Measurements from ENCODE around the gene C5orf58. TPM values are rescaled to one million over a fixed set of nuclear protein-coding genes. Genes with fewer than 3 reads are reported as not detected.

The C5orf58 gene
- total RNA-seq, 1 donor from 2014 or later: not detected

GRCh38 chr5:170262061-170263045 is 29.6 kb downstream of the C5orf58 start:
- DNase-seq (ENCODE audit: low spot score): no peak
- Histone ChIP-seq H3K27me3 (no peaks in the 10 kb centered on the region), H3K9me3 (ENCODE audit: low read depth) (no peaks in the 10 kb centered on the region), H3K79me2 (ENCODE audit: low read depth) (no peaks in the 10 kb centered on the region), H3K36me3 (no peaks in the 10 kb centered on the region), H3K27ac (no peak overlapping the region), H2AFZ (replicated peaks) (no peak overlapping the region), H3K4me3 (no peak overlapping the region), H4K20me1 (ENCODE audit: low read depth) (no peaks in the 10 kb centered on the region), H3K4me1 (peaks cover 52% of the 10 kb centered on the region), H3F3A (ENCODE audit: low read depth) (peaks cover 28% of the 10 kb centered on the region), H3K9ac (no peak overlapping the region), H3K4me2 (peak overlapping the region; percentile 9)
- H3K27ac Mint-ChIP-seq: peak overlapping the region; percentile 21
- TF ChIP-seq EZH2phosphoT487 (IDR thresholded peaks at IDR 0.05): no peak
- TF ChIP-seq CTCF (IDR thresholded peaks at IDR 0.05): no peak
- TF ChIP-seq EZH2 (IDR thresholded peaks at IDR 0.05): no peak
- H3K36me3 Mint-ChIP-seq: no peaks in the 10 kb centered on the region
- H3K4me1 Mint-ChIP-seq: peaks cover 55% of the 10 kb centered on the region
- no peaks in the 10 kb centered on the region for H3K9me3 Mint-ChIP-seq
- no peak overlapping the region for H3K4me3 Mint-ChIP-seq
- H3K27me3 Mint-ChIP-seq (ENCODE audit: insufficient read depth, low read depth): peaks cover 10% of the 10 kb centered on the region

GRCh38 chr5:170263906-170264305 is 31.1 kb downstream of the C5orf58 start:
- Histone ChIP-seq H3K79me2 (ENCODE audit: low read depth) (no peaks in the 10 kb centered on the region), H3K9me3 (ENCODE audit: low read depth) (no peaks in the 10 kb centered on the region), H3K36me3 (no peaks in the 10 kb centered on the region), H2AFZ (replicated peaks) (no peak overlapping the region), H3K27ac (no peak overlapping the region), H3K4me3 (no peak overlapping the region), H3K27me3 (no peaks in the 10 kb centered on the region), H3K9ac (no peak overlapping the region), H4K20me1 (ENCODE audit: low read depth) (no peaks in the 10 kb centered on the region), H3F3A (ENCODE audit: low read depth) (peaks cover 29% of the 10 kb centered on the region), H3K4me2 (peak overlapping the region; percentile 29), H3K4me1 (peaks cover 60% of the 10 kb centered on the region)
- H3K36me3 Mint-ChIP-seq: no peaks in the 10 kb centered on the region
- peaks cover 58% of the 10 kb centered on the region for H3K4me1 Mint-ChIP-seq
- TF ChIP-seq EZH2 (IDR thresholded peaks at IDR 0.05) (no peak), EZH2phosphoT487 (IDR thresholded peaks at IDR 0.05) (no peak), CTCF (IDR thresholded peaks at IDR 0.05) (no peak)
- DNase-seq (ENCODE audit: low spot score): no peak
- H3K9me3 Mint-ChIP-seq: no peaks in the 10 kb centered on the region
- no peak overlapping the region for H3K27ac Mint-ChIP-seq
- peaks cover 10% of the 10 kb centered on the region for H3K27me3 Mint-ChIP-seq (ENCODE audit: insufficient read depth, low read depth)
- H3K4me3 Mint-ChIP-seq: no peak overlapping the region

DNA sequence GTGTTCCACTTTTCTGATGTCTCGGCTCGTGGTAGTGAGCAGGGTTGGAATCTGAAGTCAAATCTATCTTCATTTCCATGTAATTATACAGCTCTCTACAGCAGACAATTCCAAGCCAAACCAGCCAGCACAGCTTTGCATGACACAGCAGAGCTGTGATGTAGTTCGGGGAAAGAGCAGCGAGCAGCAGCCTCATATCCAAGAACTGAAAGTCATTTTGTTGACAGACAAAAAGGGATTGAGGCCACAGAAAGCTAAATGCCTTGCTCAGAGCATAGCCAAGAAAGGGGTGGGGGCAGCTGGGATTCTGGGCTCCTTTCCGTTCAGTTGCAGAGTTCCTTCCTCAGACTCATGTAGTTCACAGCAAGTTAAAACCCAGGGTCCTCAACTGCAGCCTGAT is 32.7 kb downstream of the C5orf58 start:
- Histone ChIP-seq H4K20me1 (ENCODE audit: low read depth) (no peaks in the 10 kb centered on the region), H3K79me2 (ENCODE audit: low read depth) (no peaks in the 10 kb centered on the region), H3K27ac (no peak overlapping the region), H3K4me3 (no peak overlapping the region), H3K27me3 (no peaks in the 10 kb centered on the region), H3K36me3 (no peaks in the 10 kb centered on the region), H3K9me3 (ENCODE audit: low read depth) (no peaks in the 10 kb centered on the region), H3K4me1 (peaks cover 60% of the 10 kb centered on the region), H2AFZ (replicated peaks) (peak overlapping the region; percentile 7), H3K4me2 (peak overlapping the region; percentile 23), H3K9ac (no peak overlapping the region), H3F3A (ENCODE audit: low read depth) (peaks cover 29% of the 10 kb centered on the region)
- no peaks in the 10 kb centered on the region for H3K36me3 Mint-ChIP-seq
- DNase-seq (ENCODE audit: low spot score): peak; percentile 39
- no peak overlapping the region for H3K4me3 Mint-ChIP-seq
- TF ChIP-seq CTCF (IDR thresholded peaks at IDR 0.05) (no peak), EZH2phosphoT487 (IDR thresholded peaks at IDR 0.05) (no peak), EZH2 (IDR thresholded peaks at IDR 0.05) (no peak)
- no peak overlapping the region for H3K27ac Mint-ChIP-seq
- H3K27me3 Mint-ChIP-seq (ENCODE audit: insufficient read depth, low read depth): peaks cover 14% of the 10 kb centered on the region
- H3K9me3 Mint-ChIP-seq: no peaks in the 10 kb centered on the region
- peaks cover 59% of the 10 kb centered on the region for H3K4me1 Mint-ChIP-seq

Measured in neural progenitor cell (in vitro differentiated cells).